Activated CD8-positive, alpha-beta memory T cell treated with anti-CD3 and anti-CD28 coated beads for 36 hours (primary cell): ENCODE results near the gene GPD1L. TPM values are rescaled to one million over a fixed set of nuclear protein-coding genes. Genes with fewer than 3 reads are reported as not detected.

ENCODE experiments used
- CTCF ChIA-PET: fragments of 350-600 bp; sonication (Branson Sonifier 250); formaldehyde crosslinking; loops from one replicate; lab custom pipeline; 2021; ENCODE audit warnings: antibody characterized with exemption; lab: Charles Lee
- POLR2A ChIA-PET: fragments of 350-600 bp; sonication (Branson Sonifier 250); formaldehyde crosslinking; loops from one replicate; lab custom pipeline; 2021; ENCODE audit warnings: antibody characterized with exemption; lab: Charles Lee
- total RNA-seq, 2 experiments: library from RNA; stranded (reverse); gene quantifications; one replicate each; pipeline ENCODE4 v1.2.3, GENCODE V29; 2021

Gene GPD1L
- total RNA-seq, 2 experiments from 2014 or later = 13.7 to 15.4 TPM

DNA sequence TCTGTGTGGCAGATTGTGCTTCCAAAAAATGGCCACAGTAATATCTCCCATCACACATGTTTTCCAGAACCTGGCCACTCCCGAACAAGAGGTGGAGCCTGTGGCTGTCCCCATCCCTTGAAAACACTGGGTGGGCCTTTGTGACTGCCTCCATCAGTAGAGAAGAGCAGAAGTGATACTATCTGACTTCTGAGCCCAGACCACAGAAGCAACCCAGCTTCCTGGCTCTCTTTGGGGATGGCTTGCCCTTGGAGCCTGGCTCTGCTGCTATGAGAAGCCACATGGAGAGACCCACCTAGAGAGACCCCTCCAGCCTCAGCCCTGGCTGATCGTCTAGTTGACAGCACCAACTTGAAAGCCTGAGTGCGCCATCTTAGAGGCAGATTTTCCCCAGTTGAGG is 92.3 kb downstream of the GPD1L start:
- POLR2A ChIA-PET = no interaction called here
- CTCF ChIA-PET = no interaction called here

DNA sequence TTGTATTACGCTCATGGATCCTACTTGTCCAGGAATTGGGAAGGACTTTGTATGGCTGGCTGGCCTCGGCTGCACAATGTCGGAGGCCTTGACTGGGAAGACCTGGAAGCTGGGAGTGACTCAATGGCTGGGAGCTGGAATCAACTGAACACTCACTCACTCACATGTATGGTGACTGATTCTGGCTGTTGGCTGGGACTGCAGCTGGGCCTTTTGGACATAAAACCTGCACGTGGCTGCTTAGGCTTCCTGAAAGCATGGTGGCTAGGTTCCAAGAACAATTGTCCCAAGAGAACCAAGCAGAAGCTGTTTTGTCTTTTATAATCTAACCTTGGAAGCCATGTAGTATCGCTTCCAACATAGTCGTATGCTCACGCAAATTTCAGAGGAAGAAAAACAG is 94.1 kb downstream of the GPD1L start:
- ChIA-PET CTCF (no interaction called here), POLR2A (no interaction called here)

DNA sequence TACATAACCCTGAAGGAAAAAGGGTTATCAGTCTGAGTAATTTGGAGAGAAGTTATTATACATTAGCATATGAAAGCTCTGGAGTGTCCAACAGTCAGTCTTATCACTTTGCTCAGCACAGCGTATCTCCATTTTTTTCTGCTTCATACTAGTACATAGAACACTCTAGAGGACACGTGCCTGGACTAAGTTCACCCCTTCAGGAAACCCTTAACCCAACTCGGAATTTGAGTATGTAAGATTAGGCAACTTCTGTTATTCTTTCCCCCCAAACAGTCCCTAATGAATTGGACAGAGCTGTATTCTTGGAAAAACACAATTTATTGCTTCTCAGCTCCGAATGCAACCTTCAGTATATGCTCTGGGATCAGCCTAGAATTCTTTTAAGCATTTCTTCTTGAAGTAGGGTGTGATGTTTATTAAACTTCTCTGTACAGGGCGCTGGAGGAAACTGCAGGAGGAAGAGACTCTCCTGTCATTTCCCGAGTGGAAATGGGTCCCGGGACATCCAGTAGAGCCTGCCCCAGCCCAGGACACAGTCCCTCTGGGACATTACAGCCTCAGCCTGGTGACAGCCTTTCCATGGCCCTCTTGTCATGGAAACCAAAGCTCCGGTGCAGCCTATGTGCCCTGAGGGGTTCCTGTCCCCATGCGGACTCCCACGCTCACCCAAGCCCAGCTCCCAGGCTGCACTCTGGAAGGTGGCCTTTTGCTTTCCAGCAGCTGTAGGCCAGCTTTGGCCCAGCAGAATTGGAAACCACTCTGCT is 94.8 kb downstream of the GPD1L start:
- POLR2A ChIA-PET = no interaction called here
- CTCF ChIA-PET = no interaction called here

DNA sequence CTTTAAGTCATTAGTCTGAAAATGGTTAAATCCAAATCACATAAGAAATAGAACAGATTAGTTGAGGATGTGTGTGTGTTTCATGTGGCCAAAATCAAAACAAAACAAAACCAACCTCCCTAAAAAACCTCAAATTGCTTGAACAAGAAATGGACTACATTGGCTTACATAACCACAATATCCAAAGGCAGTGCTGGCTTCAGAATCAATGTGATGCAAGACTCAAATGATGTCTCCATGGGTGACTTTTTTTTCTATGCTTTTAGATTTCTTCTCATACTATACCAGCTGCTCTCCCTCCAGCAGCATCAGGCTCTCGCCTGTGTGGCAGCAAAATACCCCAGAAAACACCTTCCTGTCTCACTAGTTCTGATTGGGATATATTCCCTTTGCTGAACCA is 96.1 kb downstream of the GPD1L start:
- POLR2A ChIA-PET = no interaction called here
- CTCF ChIA-PET = no interaction called here

DNA sequence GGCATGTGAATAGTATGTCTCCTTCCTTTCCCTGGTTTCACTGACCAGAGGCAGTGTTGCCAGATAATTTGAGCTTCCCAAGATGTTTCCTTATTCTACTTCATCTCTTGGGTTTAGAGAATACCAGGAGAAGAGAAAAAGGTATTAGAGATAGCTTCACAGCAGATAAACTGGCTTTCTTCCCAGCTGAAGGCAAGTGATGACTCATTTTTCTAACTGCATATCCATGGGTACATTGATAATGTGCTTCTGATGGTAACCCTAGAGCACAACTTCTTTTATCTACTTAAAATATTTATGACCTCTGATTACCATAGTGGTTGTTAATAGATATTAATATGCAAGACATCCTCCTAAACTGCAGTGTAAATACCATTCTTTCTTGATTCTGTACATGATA is 97.4 kb downstream of the GPD1L start:
- CTCF ChIA-PET = no interaction called here
- POLR2A ChIA-PET = no interaction called here

DNA sequence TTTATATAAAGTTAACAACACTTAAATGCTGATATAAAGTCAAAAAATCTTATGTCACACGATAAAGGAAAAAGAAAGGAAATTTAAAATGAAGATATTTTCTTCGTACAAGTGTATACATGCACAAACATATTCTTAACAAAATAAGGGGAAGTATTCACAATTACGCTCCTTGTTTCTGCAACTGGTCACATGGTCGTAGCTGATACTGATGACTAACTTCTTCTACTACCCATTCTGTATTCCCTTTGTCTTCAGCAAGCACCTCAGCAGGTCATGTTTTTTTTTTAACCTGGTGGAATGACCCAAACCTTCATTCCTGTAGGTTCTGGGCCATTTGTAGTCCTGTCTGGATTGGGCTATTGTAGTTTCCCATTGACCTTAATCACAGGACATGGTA is 102.0 kb downstream of the GPD1L start:
- ChIA-PET CTCF (no interaction called here), POLR2A (no interaction called here)

DNA sequence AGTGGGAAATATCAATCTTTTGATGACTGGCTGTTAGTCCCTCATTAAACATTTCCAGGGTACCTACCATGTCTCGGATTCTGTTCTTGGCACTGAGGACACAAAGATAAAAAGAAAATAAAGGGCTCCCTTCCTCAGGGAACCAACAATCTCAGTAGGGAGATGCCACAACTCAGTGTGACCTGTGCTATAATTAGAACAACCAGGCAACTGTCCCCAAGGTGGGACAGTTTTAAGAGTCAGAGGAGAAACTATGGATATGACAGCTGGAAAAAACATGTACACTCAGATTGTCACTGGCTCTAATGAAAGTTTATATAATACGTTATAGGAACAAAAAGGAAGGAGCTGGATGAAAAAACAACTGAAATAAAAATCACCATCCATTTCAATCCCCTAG is 108.8 kb downstream of the GPD1L start:
- POLR2A ChIA-PET = no interaction called here
- CTCF ChIA-PET = no interaction called here

DNA sequence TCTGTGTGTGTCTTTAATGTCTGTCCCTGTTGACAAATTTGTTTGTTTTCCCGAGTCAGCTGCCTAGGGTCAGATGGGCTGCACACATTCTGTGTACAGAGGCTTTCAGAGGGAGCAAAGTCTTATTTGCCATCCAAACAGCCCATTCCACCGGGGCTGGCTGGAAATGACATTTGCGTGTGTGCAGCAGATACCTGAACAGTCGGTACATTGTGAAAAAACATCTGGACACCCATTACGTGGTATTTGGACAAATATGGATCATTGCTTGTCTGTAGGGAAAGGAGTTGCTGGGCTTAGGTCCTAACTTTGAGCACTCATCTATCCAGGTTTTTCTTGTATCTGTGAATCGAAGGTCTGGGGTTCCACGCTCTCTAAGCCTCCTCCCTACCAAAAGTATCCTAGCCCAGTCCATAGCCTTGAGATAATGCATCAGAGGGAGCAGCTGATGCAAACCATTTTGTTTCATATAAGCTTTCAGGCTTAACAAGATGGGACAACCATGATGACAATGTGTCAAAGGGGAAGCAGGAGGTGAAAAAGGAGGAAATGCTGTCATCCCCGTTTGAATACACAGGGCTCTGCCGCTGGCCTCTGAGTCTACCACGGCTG is 109.9 kb downstream of the GPD1L start:
- CTCF ChIA-PET = no interaction called here
- POLR2A ChIA-PET = no interaction called here

DNA sequence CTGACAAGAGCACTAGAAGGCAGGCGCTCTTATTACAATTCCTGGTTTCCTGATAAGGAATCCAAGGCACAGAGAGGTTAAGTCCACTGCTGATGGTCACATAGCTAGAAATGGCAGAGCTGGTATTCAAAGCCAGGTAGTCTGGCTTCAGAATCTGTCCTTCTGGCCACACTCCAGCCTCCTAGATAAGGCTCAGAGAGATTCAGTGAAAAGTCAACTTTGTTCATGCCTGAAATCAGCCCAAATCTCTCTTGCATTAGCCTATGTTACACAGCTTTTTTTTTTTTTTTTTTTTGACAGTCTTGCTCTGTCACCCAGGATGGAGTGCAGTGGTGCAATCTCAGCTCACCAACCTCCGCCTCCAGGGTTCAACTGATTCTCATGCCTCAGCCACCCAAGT is 110.9 kb downstream of the GPD1L start:
- ChIA-PET POLR2A (no interaction called here), CTCF (no interaction called here)

Other genes with a start within 250 kb of the GPD1L start
- 1 to 10 TPM; 3.4 to 3.6 TPM for gene OSBPL10, start 125.4 kb upstream of the GPD1L start, total RNA-seq
- under 1 TPM; 0.13 TPM for gene ZNF860, start 124.9 kb upstream of the GPD1L start, total RNA-seq
- gene CMTM8, start 132.1 kb downstream of the GPD1L start, total RNA-seq = 1 to 10 TPM; 4.2 to 5.1 TPM